GM18520 (cell line): ENCODE results near the gene AAK1.

Source experiments
- ATAC-seq: cut with Tn5 transposase; IDR thresholded peaks from one replicate; pipeline ENCODE4 v1.9.1; 2021; ENCODE audit not compliant: unreplicated experiment

AAK1 gene

GRCh38 chr2:69603146-69603743, 40.3 kb downstream of the AAK1 start:
- ATAC-seq, result no peak

- no peak for ATAC-seq
Observed at GRCh38 chr2:69601179-69601612, 42.3 kb downstream of the AAK1 start.

- no peak for ATAC-seq
Observed at GRCh38 chr2:69600425-69600824, 43.1 kb downstream of the AAK1 start.

- no peak for ATAC-seq
Observed at GRCh38 chr2:69597843-69598610, 45.5 kb downstream of the AAK1 start.

- ATAC-seq, result no peak
Observed at GRCh38 chr2:69597105-69597504, 46.4 kb downstream of the AAK1 start.

GRCh38 chr2:69594341-69594740, 49.2 kb downstream of the AAK1 start:
- no peak for ATAC-seq

GRCh38 chr2:69592511-69592910, 51.0 kb downstream of the AAK1 start:
- no peak for ATAC-seq

GRCh38 chr2:69589973-69590652, 53.4 kb downstream of the AAK1 start:
- no peak for ATAC-seq

GRCh38 chr2:69588945-69589344, 54.6 kb downstream of the AAK1 start:
- no peak for ATAC-seq

GRCh38 chr2:69588403-69588802, 55.1 kb downstream of the AAK1 start:
- ATAC-seq, result no peak

- ATAC-seq, result no peak
Observed at GRCh38 chr2:69585855-69586555, 57.5 kb downstream of the AAK1 start.

- no peak for ATAC-seq
Observed at GRCh38 chr2:69584127-69584889, 59.2 kb downstream of the AAK1 start.

- no peak for ATAC-seq
Observed at GRCh38 chr2:69583321-69583833, 60.2 kb downstream of the AAK1 start.

GRCh38 chr2:69582582-69583176, 60.9 kb downstream of the AAK1 start:
- no peak for ATAC-seq

GRCh38 chr2:69581774-69582581, 61.6 kb downstream of the AAK1 start:
- ATAC-seq, result no peak

- no peak for ATAC-seq
Observed at GRCh38 chr2:69580486-69580885, 63.1 kb downstream of the AAK1 start.

- no peak for ATAC-seq
Observed at GRCh38 chr2:69579536-69579935, 64.0 kb downstream of the AAK1 start.

- ATAC-seq, result no peak
Observed at GRCh38 chr2:69578198-69578540, 65.4 kb downstream of the AAK1 start.

GRCh38 chr2:69577467-69578197, 65.9 kb downstream of the AAK1 start:
- ATAC-seq, result no peak
